Measurements from ENCODE around the gene SAFB.

DNA sequence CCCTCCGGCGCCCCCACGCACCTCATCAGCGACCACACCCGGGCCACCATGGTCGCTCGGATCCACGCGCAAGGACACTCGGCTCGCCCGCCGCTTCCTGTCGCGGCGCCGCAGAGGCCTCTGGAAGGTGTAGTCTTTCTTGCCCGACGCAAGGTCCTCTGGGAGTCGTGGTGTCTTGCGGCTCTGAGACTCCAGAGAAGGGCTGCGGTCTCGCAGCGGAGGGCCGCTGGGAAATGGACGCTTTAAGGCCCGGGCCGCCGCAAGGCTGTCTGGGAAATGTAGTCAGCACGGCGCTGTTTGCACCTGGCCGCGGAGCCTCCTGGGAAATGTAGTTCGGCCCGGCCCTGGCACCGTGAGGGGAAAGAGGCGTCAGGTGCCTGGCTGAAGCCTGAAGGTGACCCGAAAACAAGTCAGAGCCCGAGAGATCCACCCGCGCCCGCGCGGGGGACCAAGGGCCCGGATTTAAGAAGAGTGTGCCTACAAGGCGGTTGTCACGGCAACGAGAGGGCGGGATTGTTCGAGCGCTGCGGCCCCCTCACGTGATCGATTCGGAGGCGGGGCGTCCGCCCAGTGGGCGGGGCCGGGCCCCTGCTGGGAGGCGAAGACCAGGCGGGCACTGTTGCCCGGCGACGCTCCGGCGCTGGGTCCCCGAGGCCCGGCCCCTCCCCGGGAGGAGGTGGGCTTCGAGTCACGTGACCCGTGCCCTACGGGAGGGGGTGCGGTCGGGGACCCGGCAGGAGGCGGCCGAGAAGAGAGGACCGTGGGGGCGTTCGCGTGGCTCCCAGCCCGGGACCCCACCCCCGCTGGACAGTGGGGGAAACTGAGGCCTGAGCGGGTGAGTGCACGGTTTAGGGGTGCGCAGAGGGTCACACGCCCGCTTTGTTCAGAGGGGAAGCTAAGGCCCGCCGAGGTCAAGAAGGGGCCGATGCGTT lies 57.8 kb downstream of the SAFB start, which contains the start of the genes HSD11B1L and MICOS13:
- TF ChIP-seq, protein P1, sequence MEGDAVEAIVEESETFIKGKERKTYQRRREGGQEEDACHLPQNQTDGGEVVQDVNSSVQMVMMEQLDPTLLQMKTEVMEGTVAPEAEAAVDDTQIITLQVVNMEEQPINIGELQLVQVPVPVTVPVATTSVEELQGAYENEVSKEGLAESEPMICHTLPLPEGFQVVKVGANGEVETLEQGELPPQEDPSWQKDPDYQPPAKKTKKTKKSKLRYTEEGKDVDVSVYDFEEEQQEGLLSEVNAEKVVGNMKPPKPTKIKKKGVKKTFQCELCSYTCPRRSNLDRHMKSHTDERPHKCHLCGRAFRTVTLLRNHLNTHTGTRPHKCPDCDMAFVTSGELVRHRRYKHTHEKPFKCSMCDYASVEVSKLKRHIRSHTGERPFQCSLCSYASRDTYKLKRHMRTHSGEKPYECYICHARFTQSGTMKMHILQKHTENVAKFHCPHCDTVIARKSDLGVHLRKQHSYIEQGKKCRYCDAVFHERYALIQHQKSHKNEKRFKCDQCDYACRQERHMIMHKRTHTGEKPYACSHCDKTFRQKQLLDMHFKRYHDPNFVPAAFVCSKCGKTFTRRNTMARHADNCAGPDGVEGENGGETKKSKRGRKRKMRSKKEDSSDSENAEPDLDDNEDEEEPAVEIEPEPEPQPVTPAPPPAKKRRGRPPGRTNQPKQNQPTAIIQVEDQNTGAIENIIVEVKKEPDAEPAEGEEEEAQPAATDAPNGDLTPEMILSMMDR (IDR thresholded peaks at IDR 0.05) = no peak
- TF ChIP-seq EZH2phosphoT487 (IDR thresholded peaks at IDR 0.05) (no peak), EZH2 (IDR thresholded peaks at IDR 0.05) (no peak)

Data from neural progenitor cell (in vitro differentiated cells).